UCSD-AML1 (cell line): ENCODE measurements around the gene MCC.

Source experiments
- DNase-seq: peaks from one replicate; lab custom pipeline; 2025; ENCODE audit not compliant: unreplicated experiment; lab: John Stamatoyannopoulos, UW

MCC gene

GRCh38 chr5:113122053-113122452, 366.2 kb downstream of the MCC start:
- no peak for DNase-seq

GRCh38 chr5:113119246-113119924, 368.9 kb downstream of the MCC start:
- no peak for DNase-seq

- no peak for DNase-seq
Observed at GRCh38 chr5:113118765-113119164, 369.5 kb downstream of the MCC start.

GRCh38 chr5:113118298-113118697, 370.0 kb downstream of the MCC start:
- DNase-seq: no peak

- no peak for DNase-seq
Observed at GRCh38 chr5:113117543-113118115, 370.6 kb downstream of the MCC start.

GRCh38 chr5:113115956-113116355, 372.3 kb downstream of the MCC start:
- no peak for DNase-seq

- no peak for DNase-seq
Observed at GRCh38 chr5:113115061-113115460, 373.2 kb downstream of the MCC start.

GRCh38 chr5:113114559-113114958, 373.7 kb downstream of the MCC start:
- no peak for DNase-seq

- DNase-seq: no peak
Observed at GRCh38 chr5:113112435-113112834, 375.8 kb downstream of the MCC start.

- DNase-seq: no peak
Observed at GRCh38 chr5:113110117-113110516, 378.1 kb downstream of the MCC start.

GRCh38 chr5:113109344-113109743, 378.9 kb downstream of the MCC start:
- no peak for DNase-seq

GRCh38 chr5:113108485-113108884, 379.8 kb downstream of the MCC start:
- DNase-seq: no peak

GRCh38 chr5:113106821-113107220, 381.4 kb downstream of the MCC start:
- no peak for DNase-seq

- DNase-seq: no peak
Observed at GRCh38 chr5:113105693-113106280, 382.5 kb downstream of the MCC start.

- no peak for DNase-seq
Observed at GRCh38 chr5:113103330-113103729, 384.9 kb downstream of the MCC start.

- DNase-seq: no peak
Observed at GRCh38 chr5:113102121-113102531, 386.1 kb downstream of the MCC start.

- DNase-seq: no peak
Observed at GRCh38 chr5:113100981-113101380, 387.3 kb downstream of the MCC start.

GRCh38 chr5:113099822-113100221, 388.4 kb downstream of the MCC start:
- DNase-seq: no peak

- DNase-seq: no peak
Observed at GRCh38 chr5:113098378-113098777, 389.9 kb downstream of the MCC start.

- no peak for DNase-seq
Observed at GRCh38 chr5:113095831-113096230, 392.4 kb downstream of the MCC start.

GRCh38 chr5:113093558-113093957, 394.7 kb downstream of the MCC start:
- no peak for DNase-seq

GRCh38 chr5:113092683-113093082, 395.6 kb downstream of the MCC start:
- no peak for DNase-seq

- DNase-seq: no peak
Observed at GRCh38 chr5:113091622-113092021, 396.6 kb downstream of the MCC start.
